GM18507 (cell line): ENCODE results near the gene C6orf120.
"Not testable (repeated sequence)": the region's sequence is repeated elsewhere in the genome, so short reads cannot be mapped to it uniquely, and the experiment has no call there.

Experiments used
- DNase-seq: peaks from one replicate; pipeline ENCODE4 v3.0.0; 2011; ENCODE audit warnings: low read depth; ENCODE audit not compliant: insufficient read length; ENCODE audit errors: extremely low spot score
- FAIRE-seq: peaks from 2 replicates; lab custom pipeline; 2011; peaks lifted over from hg19 to GRCh38; lab: Jason Lieb, UNC

Gene C6orf120

DNA sequence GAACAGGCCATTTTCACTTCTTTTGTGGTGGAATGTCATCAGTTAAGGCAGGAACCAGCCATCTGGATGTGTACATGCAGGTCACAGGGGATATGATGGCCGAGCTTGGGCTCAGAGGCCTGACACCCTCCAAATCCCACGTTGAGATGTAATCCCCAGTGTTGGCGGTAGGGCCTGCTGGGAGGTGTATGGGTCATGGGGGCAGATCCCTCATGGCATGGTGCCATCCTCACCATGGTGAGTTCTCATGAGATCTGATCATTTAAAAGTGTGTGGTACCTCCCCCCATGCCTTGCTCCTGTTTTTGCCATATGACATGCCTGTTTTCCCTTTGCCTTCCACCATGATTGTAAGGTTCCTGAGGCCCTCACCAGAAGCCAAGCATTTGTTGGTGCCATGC is 26.9 kb upstream of the C6orf120 start:
- FAIRE-seq = no peak
- DNase-seq = no peak

DNA sequence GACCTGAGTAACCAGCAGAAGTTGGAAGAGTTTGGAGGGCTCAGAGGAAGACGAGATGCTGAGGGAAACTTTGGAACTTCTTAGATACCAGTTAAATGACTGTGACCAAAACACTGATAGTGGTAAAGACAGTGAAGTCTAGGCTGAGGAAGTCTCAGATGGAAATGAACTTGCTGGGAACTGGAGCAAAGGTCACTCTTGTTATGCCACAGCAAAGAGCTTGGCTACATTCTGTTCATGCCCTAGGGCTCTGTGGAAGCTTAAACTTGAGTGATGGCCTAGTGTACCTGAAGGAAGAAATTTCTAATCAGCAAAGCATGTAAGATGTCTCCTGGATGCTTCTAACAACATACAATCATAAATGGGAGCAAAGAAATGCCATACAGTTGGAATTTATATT is 24.8 kb upstream of the C6orf120 start:
- no peak for DNase-seq
- no peak for FAIRE-seq

DNA sequence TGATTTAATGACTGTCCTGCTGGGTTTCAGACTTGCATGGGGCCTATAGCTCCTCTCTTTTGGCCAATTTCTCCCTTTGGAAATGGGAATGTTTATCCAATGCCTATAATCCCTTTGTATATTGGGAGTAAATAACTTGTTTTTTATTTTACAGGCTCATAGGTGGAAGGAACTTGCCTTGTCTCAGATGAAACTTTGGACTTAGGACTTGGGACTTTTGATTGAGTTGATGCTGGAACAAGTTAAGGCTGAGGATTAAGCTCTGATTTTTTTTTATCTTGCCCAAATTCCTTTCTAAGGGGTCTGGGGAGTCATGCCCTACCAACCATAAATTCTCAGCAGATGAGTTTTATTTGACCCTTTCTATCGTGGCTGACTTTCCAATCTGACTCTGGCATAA is 23.6 kb upstream of the C6orf120 start:
- FAIRE-seq (no peak), DNase-seq (no peak)

DNA sequence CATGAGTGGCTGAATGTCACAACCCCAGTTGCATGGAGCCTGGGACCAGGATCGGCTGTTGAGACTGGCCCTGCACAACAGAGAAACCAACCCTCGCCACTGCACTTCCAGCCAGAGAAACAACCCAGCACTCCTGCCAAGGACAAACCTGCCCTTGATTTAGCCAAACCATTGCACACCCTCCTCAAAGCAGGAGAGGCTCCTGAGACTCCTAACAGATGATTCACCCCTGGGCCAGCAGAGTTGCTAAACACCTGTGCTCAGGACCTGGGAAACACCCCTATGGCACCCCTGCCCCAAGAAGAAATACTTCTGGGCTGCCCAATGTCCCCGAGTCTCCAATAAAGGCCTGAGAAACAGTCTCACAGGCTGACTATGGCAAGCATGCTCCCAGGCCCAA is 17.9 kb upstream of the C6orf120 start:
- no peak for FAIRE-seq

DNA sequence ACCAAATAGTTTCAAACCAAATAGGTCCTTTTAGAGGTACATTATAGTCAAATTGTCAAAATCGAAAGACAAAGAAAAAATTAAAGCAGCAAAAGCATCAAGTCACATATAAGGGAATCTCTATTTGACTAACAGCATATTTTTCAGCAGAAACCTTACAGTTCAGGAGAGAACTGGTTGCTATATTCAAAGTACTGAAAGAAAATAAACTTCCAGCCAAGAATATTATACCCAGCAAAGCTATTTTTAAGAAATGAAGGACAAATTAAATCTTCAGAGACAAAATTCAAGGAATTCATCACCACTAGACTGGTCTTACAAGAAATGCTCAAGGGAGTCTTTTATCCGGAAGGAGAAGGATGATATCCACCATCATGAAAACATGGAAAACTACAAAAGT is 16.1 kb upstream of the C6orf120 start:
- DNase-seq (no peak), FAIRE-seq (no peak)

More for the DNA sequence above, 17.9 kb upstream of the C6orf120 start:
- DNase-seq = no peak

DNA sequence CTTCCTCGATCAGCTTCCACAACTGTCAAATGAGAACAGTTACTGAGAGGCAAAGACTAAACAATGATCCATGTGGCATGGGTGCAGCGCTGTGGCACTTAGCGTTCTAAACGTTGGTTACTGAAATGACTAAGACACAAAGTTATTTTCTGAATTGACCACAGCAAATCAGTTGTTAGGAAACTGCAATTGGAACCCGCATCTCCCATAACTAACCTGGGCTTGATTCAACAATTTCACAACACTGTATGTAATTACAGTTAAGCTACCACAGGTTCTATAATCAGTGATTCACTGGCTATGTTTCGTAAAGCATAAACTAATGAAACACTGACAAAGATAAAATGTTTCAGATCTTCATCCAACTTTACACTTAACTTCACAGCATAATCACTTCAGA is 12.6 kb upstream of the C6orf120 start:
- peak; percentile 21 for FAIRE-seq
- no peak for DNase-seq

DNA sequence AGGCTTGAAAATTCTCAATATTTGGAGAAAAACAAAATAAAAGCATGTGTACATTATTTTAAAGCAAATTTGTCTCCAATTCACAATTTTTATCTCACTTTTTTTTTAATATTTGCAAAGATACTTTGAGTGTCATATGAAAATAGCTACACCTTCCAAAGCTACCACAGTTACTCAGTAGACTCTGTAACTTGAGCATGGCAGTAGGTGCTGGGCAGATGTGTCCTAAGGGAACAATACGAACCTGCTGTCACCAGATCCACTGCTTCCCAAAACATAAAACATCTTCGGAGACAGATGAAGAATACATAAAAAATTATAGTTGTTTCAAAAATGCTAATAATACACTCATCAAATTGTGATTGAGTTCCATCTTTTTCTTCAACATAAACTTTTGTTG is 10.7 kb upstream of the C6orf120 start:
- DNase-seq = no peak
- no peak for FAIRE-seq

DNA sequence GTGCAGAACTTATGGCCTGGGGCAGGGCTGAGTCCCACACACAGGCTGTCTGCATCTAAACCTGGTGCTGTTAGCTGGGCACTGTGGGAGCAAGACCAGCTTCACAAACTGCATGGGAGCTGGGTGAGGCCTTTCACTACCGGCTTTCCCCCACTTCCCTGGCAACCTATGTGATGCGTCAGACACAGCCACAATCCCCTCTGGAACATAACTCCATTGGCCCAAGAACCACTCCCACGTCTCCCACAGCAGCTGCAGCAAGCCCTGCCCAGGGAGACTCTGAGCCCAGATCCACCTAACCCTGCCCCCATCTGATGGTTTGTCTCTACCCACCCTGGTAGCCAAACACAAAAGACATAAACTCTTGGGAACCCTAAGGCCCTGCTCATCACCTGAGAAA is 9.4 kb upstream of the C6orf120 start:
- no peak for DNase-seq
- FAIRE-seq = no peak

DNA sequence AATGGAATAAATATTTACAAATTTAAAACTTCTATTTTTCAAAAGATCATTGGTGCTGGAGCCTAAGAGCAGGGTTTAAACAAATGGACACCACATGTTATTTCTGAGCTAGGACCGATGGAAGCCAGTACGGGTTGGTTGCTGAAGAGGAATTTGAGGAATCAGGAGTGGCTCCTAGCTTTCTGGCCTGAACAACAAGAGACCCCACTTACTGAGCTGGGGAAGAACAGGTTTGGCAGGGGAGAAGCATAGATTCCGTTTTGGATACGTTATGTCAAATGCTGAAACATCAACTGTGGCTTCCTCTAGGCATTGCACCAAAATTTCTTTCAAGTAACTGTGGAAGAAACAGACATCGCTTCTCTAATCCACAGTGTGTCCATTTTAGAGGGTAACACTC is 6.8 kb upstream of the C6orf120 start:
- no peak for FAIRE-seq
- no peak for DNase-seq

DNA sequence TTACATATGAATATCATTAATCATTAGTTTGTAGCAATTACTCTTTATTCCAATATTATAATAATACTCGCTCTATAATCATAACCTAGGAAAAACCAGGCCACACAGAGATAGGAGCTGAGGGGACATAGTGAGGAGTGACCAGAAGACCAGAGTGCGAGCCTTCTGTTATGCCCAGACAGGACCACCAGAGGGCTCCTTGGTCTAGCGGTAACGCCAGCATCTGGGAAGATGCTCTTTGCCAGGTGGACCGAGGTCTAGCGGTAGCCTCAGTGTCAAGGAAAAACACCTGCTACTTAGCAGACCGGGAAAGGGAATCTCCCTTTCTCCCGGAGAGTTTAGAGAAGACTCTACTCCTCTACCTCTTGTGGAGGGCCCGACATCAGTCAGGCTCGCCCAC is 4.8 kb upstream of the C6orf120 start:
- DNase-seq, FAIRE-seq: not testable (repeated sequence)

DNA sequence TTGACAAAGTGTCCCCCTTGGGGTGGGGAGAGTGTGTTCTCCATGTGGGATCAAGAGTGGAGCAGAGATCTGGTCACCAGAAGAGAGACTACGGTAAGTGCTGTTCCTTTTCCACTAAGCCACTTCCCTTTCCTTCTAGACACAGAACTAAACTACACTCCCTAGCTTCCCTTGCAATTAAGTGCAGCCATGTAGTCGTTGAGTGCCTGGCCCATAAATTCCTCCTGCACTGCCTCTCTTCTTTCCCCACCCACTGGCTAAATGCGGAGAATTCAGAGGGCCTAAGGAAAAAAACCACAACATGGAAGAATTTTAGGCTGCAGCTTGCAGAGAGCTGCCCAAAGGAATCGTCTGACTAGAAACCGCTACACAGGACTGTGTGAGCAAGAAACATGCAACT is 1.6 kb upstream of the C6orf120 start:
- DNase-seq (no peak), FAIRE-seq (no peak)

DNA sequence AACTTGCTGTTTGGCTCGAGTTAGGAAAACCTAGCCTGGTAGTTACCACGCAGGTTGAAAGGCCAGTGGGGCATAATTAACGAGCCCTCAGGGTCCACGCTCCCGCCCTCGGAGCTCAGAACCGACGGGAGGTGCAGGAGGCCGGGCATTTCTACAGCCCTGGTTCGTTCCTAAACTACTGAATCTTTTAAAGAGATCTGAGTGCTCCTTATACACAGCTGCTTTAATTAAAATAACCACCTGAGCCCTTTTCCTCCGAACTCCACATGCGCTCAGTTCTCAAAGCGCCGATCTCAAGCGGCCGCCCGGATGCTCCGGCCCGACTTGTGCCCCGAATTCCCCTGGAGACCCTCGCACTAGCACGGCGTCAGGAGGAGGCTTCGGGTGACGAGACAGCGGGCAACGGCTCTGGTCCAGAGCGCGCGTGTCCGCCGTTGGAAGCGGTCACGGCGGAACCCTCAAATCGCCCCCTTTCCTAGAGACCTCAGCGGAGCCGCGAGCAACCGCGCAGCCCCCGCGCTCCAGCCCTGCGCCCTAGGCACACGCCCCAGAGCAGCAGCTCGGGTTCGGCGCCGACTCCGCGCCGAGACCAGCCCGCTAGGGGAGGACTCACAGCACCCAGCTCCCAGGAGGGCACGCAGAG is 494 bp upstream of the C6orf120 start:
- no peak for FAIRE-seq

DNA sequence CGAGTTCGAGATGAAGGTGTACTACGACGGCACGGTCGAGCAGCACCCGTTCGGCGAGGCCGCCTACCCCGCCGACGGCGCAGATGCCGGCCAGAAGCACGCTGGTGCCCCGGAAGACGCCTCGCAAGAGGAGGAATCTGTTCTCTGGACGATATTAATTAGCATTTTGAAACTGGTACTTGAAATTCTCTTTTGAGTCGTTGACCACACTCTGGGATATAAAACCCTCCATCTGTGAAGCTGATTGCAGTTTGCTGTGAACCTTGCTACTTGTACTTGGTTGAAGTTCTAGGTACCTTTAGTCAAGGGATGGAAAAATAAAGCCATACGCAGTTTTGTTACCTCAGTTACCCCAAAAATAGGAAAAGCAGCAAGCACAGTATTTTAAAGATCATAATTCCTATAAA is 917 bp downstream of the C6orf120 start:
- FAIRE-seq (no peak), DNase-seq (no peak)

More for the DNA sequence above, 494 bp upstream of the C6orf120 start:
- DNase-seq = no peak

DNA sequence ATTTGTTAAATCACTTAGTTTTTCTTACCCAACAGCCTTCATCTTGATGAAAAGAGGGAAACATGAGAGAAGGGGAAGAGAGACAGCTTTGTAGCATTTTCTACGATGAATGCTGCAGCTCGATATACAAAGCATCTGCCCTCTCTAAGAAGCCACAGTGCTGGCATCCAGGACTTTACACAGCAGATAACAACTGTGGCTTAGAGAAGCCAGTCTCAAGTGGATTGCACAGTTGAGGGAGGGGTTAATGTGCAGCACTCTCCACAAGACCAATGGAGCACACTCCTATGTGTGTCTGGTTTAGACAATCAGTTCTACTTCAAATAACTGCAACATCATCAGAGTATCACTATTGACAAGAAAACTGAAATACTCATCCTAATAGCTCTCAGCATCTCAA is 5.8 kb downstream of the C6orf120 start:
- FAIRE-seq (no peak), DNase-seq (no peak)

DNA sequence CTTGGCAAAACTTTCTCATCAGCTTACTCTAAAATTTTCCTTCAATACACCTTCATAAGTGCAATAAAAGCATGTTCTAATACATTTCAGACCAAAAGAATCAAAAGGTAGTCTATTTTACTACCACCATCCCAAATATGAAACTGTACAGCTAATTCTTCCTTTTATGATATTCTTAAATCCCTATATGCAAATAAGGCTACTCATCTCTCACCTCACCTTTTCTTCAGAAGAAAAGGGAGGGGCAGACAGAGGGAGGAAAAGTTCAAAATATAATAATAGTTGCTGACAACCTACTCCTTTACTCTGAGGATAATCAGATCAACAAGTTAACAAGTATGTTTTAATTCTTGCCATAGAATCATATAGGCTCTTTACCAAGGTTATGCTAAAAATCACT is 7.4 kb downstream of the C6orf120 start:
- peak; percentile 56 for FAIRE-seq
- no peak for DNase-seq

DNA sequence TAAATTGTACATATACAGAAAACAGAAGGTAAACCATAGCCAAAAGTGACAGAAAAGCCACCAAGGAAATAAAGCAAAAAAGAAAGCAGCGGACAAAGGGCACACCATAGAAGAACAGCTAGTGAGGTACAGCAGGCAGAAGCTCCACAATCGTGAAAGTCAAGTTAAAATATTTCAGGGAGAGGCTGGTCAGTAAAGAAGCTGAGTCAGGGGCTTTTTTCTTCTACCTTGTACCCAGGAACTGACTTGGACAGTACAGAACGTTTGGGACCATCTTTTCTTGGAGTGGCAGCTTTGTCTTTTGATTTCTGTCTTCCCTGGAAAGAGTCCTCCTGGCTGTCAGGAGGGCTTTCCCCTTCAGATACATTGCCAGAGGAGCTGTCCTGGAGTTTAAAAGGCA is 8.1 kb downstream of the C6orf120 start:
- FAIRE-seq = peak; percentile 15

DNA sequence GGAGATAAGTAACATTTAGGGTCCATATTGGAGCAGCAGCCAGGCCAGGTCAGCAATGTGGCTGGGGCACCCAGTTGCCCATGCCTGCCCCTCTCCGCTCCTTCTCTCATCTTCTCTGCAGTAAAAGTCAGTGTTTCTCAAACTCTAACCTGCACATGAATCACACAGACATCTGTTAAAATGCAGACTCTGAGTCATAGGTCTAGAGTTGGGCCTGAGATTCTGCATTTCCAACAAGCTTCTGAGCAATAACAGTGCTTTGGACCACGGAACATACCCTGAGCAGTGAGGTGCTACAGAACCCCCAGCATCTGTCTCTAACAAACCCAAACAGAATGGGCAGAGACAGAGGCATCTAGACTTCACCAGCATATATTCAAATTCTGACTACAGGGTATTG is 12.3 kb downstream of the C6orf120 start:
- DNase-seq (no peak), FAIRE-seq (no peak)

More for the DNA sequence above, 8.1 kb downstream of the C6orf120 start:
- no peak for DNase-seq

DNA sequence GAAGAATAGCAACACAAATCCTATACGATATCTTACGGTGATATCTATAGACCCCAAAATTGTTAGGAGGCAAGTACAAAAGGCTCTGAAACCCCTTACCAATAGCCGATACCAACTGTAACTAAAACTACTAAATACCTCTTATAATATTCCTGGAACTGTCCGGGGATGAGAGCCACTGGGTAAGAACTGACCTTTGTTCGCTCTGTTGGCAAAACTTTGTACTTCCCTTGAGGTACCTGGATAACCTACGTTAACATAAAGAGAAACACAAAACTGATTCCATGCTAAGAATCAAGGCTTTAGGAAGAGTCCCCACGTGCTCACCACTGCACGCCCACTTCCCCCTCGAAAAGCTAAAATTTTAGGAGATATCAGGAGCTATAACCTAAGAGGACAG is 12.7 kb downstream of the C6orf120 start:
- FAIRE-seq (no peak), DNase-seq (no peak)

DNA sequence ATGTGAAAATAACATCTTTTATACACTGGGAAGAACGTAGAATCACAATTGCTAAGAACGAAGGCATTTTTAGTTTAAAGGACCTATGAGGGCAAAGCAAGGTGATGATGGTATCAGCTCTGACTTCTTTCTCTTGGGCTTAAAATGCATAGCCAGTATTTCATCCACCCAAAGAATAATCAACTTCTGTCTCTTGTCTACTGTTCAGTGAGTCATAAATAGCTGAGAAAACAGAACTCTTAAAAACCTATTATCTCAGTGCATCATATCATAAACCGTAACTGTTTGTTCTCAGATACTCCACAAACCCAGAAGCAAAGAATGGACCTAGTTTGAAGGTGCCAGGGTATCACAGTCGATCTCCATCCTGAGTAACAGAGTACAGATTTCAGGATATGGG is 17.2 kb downstream of the C6orf120 start:
- DNase-seq = no peak
- no peak for FAIRE-seq

DNA sequence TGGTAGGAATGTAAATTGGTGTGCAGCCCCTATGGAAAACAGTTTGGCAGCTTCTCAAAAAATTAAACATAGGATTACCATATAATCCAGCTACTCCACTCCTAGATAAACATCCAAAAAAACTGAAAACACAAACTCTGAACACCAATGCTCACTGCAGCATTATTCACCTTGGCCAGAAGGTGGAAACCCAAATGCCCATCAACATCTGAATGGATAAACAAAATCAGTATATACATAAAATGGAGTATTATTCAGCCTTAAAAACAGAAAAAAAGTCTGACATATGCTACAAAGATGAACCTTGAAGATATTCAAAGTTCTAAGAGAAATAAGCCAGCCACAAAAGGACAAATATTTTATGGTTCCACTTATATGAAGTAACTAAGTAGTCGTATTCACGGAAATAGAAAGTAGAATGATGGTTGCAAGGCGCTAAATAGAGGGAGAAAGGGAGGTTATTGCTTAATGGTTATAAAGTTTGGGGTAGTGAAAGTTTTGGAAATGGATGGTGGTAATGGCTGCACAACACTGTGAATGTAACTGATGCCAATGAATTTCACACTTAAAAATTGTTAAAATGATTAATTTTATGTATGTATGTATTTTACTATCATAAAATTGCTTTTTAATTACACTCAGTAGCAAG is 18.4 kb downstream of the C6orf120 start:
- no peak for DNase-seq

DNA sequence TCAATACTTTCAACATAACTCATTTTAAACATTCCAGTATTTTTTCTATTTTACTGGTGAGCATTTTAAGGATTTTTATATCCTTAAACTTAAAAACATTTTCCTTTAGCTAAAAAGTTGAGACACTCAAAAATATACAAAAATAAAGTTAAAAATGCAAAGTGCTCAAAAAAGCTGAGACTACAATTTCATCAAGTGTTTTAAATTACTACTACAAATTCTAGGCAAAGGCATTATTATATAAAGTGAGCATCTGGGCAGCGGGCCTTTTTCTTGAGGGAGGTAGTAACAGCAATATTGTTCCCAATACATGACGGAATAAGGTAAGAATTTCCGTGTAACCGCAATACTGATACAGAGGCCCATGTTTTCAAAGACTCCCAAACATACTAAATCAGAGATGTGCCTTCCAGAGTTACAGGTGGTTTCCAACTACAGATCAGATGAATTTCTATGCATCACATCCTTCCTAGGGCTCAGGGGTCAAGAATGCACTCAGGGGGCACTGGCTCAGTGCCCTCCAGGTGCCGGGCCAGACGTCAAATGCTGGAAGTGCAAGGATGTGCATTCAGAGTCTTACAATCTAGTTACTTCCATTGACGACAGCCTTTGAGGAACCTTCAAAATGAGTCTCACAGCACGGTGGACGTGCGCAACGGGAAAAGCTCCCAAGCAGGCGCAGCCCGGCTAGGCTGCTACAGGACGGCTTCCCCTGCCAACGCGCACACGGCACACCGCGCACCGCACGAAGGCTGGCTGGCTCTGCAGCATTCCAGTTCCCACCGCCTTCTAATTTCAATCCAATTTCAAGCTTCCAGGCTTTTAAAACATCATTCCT is 20.7 kb downstream of the C6orf120 start:
- FAIRE-seq (peak; percentile 48), DNase-seq (no peak)

More for the DNA sequence above, 18.4 kb downstream of the C6orf120 start:
- peak; percentile 24 for FAIRE-seq
